SK-N-SH (cell line): ENCODE results near the gene MYNN. TPM values are rescaled to one million over a fixed set of nuclear protein-coding genes. Genes with fewer than 3 reads are reported as not detected.

ENCODE experiments used
- CTCF ChIA-PET: fragments of 300-600, 350-600 bp; formaldehyde crosslinking; extraction: SDS; loops from one replicate; lab custom pipeline; 2021; lab: Yijun Ruan, JAX
- POLR2A ChIA-PET: fragments of 350-600 bp; sonication (Branson Sonifier 250); formaldehyde crosslinking; extraction: SDS; loops from one replicate; lab custom pipeline; 2020; ENCODE audit warnings: antibody characterized with exemption, inconsistent platforms; lab: Yijun Ruan, JAX
- DNase-seq: peaks from one replicate; pipeline ENCODE4 v3.0.0; 2012
- H2AFZ ChIP-seq: fragments of 200-600 bp; sonication (generic); 2 replicates; pipeline ENCODE4 v1.8.1; 2016; ENCODE audit warnings: antibody characterized with exemption, mild to moderate bottlenecking, low read depth
- H3F3A ChIP-seq: fragments of 200-600 bp; sonication (generic); replicated peaks from 2 replicates; pipeline ENCODE3; 2016; ENCODE audit warnings: antibody characterized with exemption, mild to moderate bottlenecking; ENCODE audit not compliant: insufficient read depth
- H3K27ac ChIP-seq, 2 experiments: fragments of 200-500 bp in 1 of 2; fragments of 200-600 bp in 1 of 2; sonication (Bioruptor generic) in 1 of 2; sonication (generic), shearing (Covaris generic) in 1 of 2; 2 replicates each; pipeline versions ENCODE4 v1.5.1 to v1.6.1; 2014 to 2016; ENCODE audit warnings: low read depth in 2 of 2, inconsistent platforms in 1 of 2, low read length in 1 of 2, mild to moderate bottlenecking in 1 of 2, mixed read lengths in 1 of 2
- H3K27me3 ChIP-seq: fragments of 200-600 bp; sonication (generic), shearing (Covaris generic); 2 replicates; pipeline ENCODE4 v1.6.1; 2016; ENCODE audit warnings: mixed run types; ENCODE audit not compliant: insufficient read depth
- H3K36me3 ChIP-seq, 2 experiments: fragments of 200-500 bp in 1 of 2; fragments of 200-600 bp in 1 of 2; sonication (Bioruptor generic) in 1 of 2; sonication (generic) in 1 of 2; replicated peaks in 1 of 2; 2 replicates each; pipeline versions ENCODE3 to v1.5.1; 2014 to 2016; ENCODE audit warnings: low read length in 1 of 2, mild to moderate bottlenecking in 1 of 2; ENCODE audit not compliant: insufficient read depth in 2 of 2, control insufficient read depth in 1 of 2
- H3K4me1 ChIP-seq, 2 experiments: fragments of 200-500 bp in 1 of 2; fragments of 200-600 bp in 1 of 2; sonication (Bioruptor generic) in 1 of 2; sonication (generic), shearing (Covaris generic) in 1 of 2; 2 replicates each; pipeline versions ENCODE4 v1.5.1 to v1.6.1; 2014 to 2016; ENCODE audit warnings: low read depth in 1 of 2, low read length in 1 of 2, mixed run types in 1 of 2; ENCODE audit not compliant: insufficient read depth in 2 of 2, control insufficient read depth in 1 of 2
- H3K4me2 ChIP-seq: fragments of 200-600 bp; sonication (generic), shearing (Covaris generic); 2 replicates; pipeline ENCODE4 v1.6.1; 2017; ENCODE audit warnings: mixed run types
- H3K4me3 ChIP-seq, 2 experiments: fragments of 200-500 bp in 1 of 2; fragments of 200-600 bp in 1 of 2; sonication (Bioruptor generic) in 1 of 2; sonication (generic), shearing (Covaris generic) in 1 of 2; 2 replicates each; pipeline versions ENCODE4 v1.5.1 to v1.8.1; 2014 to 2016; ENCODE audit warnings: low read depth in 2 of 2, inconsistent platforms in 1 of 2, low read length in 1 of 2, mild to moderate bottlenecking in 1 of 2, mixed read lengths in 1 of 2, moderate library complexity in 1 of 2
- H3K79me2 ChIP-seq: fragments of 200-600 bp; sonication (generic); 2 replicates; pipeline ENCODE4 v1.8.1; 2017; ENCODE audit warnings: mild to moderate bottlenecking; ENCODE audit not compliant: insufficient read depth
- H3K9ac ChIP-seq: fragments of 200-600 bp; sonication (generic); 2 replicates; pipeline ENCODE4 v1.6.1; 2017; ENCODE audit warnings: mixed run types
- H3K9me2 ChIP-seq: fragments of 200-600 bp; sonication (generic); 2 replicates; pipeline ENCODE4 v1.6.1; 2017; ENCODE audit warnings: mixed run types
- H3K9me3 ChIP-seq: fragments of 200-600 bp; sonication (generic); 2 replicates; pipeline ENCODE4 v1.6.1; 2017; ENCODE audit warnings: mixed run types, mild to moderate bottlenecking, moderate library complexity
- H4K20me1 ChIP-seq: fragments of 200-600 bp; sonication (generic); 2 replicates; pipeline ENCODE4 v1.6.1; 2017; ENCODE audit warnings: mild to moderate bottlenecking, mixed run types; ENCODE audit not compliant: insufficient read depth
- FOSL2 ChIP-seq: IDR thresholded peaks from 2 replicates; pipeline ENCODE4 v1.4.0; 2012; ENCODE audit warnings: low read depth, mild to moderate bottlenecking, moderate library complexity, borderline replicate concordance
- MEF2A ChIP-seq: IDR thresholded peaks from 2 replicates; pipeline ENCODE4 v1.4.0; 2012; ENCODE audit warnings: low read depth, borderline replicate concordance
- MXI1 ChIP-seq: IDR thresholded peaks from 2 replicates; pipeline ENCODE4 v1.6.1; 2012; ENCODE audit warnings: mild to moderate bottlenecking, low read depth, low read length, improper control_type of control experiment
- NRF1 ChIP-seq: IDR thresholded peaks from 2 replicates; pipeline ENCODE4 v1.6.1; 2012; ENCODE audit warnings: low read depth, mild to moderate bottlenecking, low read length
- RAD21 ChIP-seq: IDR thresholded peaks from 2 replicates; pipeline ENCODE4 v1.6.1; 2012; ENCODE audit warnings: mild to moderate bottlenecking, low read length
- RCOR1 ChIP-seq: fragments of 150-350 bp; IDR thresholded peaks from 2 replicates; pipeline ENCODE4 v1.6.1; 2017; ENCODE audit warnings: antibody characterized with exemption, low read length
- SIN3A ChIP-seq: IDR thresholded peaks from 2 replicates; pipeline ENCODE4 v1.6.1; 2012; ENCODE audit warnings: low read depth, mild to moderate bottlenecking, low read length, moderate library complexity, borderline replicate concordance
- TAF1 ChIP-seq: IDR thresholded peaks from 2 replicates; pipeline ENCODE4 v1.6.1; 2012; ENCODE audit warnings: low read depth, mild to moderate bottlenecking, low read length, moderate library complexity, borderline replicate concordance
- TEAD4 ChIP-seq: IDR thresholded peaks from 2 replicates; pipeline ENCODE4 v1.4.0; 2012; ENCODE audit warnings: mild to moderate bottlenecking, borderline replicate concordance; ENCODE audit not compliant: insufficient read depth
- WGBS: methylation state at CpG from one replicate; pipeline ENCODE4 v1.1.6; 2017; ENCODE audit warnings: low lambda C conversion rate; 5-methylcytosine and 5-hydroxymethylcytosine counted together
- polyA plus RNA-seq, 3 experiments: library from polyadenylated mRNA; depleted of rRNA; stranded (reverse); fragments of >200 nt; gene quantifications; 2 replicates each; pipeline ENCODE4 v1.2.3, GENCODE V29; 2012
- TF ChIP-seq, protein P1 (sequence below): IDR thresholded peaks from 2 replicates; pipeline ENCODE4 v1.4.0; 2012; ENCODE audit warnings: low read depth
- TF ChIP-seq, protein P2 (sequence below): IDR thresholded peaks from 2 replicates; pipeline ENCODE4; 2012

Gene MYNN
- polyA plus RNA-seq, 1 of the 3 experiments (the other 2 are of a cell fraction), result 9.7 TPM

DNA sequence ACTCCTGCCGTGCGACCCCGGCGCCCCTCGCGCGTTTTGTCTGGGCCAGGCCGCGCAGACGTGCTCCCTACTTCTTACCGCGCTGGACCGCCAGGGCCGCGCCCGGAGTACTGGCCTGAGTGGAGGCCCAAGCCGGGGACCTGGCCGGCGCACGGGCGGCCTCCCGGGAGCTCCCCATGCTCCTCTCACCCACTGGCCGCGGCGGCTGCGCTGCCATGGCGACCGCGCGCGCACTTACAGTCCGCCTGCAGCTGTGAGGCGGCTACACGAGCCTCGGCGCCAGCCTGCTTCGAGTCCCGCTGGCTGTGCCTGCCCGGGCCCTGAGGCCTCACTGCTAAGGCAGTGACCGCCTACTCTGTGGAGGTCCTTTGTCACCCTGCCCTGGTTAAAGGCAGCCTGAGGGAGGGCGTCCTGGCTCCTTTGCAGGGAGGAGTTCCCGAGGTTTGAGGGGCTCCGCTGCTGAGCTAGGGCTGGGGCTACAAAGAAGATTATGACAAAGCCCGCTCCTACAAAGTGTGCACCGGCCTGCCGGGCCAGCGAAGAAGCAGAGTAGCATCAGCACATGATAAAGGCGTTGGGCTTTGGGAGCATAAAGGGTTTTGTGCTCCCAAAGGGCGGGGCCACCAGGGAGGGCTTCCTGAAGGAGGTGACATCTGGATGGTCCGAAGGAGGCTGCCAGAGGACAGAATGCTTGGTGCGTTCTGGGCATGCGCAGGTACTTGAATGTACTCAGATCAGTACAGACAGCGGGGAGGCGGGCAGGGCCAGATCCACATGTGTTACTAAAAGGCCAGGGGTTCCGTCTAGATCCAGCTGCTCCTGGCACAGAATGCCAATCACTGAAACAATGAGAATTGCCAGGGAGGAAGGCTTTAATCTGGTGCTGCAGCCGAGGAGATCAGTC, 39.4 kb downstream of the MYNN start, which contains the start of the genes LRRC34 and LRRIQ4:
Gene LRRC34 (minus strand): TSS at position 573 of the 904 bp plus-strand sequence. CDS start 356 bp downstream, at position 217.
Gene LRRIQ4 (plus strand): TSS at position 539 of the 904 bp plus-strand sequence. CDS start 9,052 bp downstream, outside the sequence.
- peak within 1 kb of the TSS; percentile 73 for H3K9ac ChIP-seq
- H3K79me2 ChIP-seq, result no peaks in the 10 kb centered on the region
- H3K27ac ChIP-seq, result peak within 1 kb of the TSS; percentile 54 to 91
- H3K9me3 ChIP-seq, result 0 out of 2 replicates have a peak, but pooled peaks cover 11% of the 10 kb centered on the region
- peaks cover 0 to 11% of the 10 kb centered on the region in 2 experiments; a peak in 2 of 4 replicates for H3K4me1 ChIP-seq
- peak; percentile 87 for DNase-seq
- no peaks in the 10 kb centered on the region for H3K36me3 ChIP-seq
- peak within 1 kb of the TSS; percentile 89 for H3K4me2 ChIP-seq
- H3K9me2 ChIP-seq, result no peaks in the 10 kb centered on the region
- no peaks in the 10 kb centered on the region for H3F3A ChIP-seq
- WGBS, result 31% methylated on average over 17 of the region's 56 CpGs
- no peaks in the 10 kb centered on the region for H4K20me1 ChIP-seq
- ChIA-PET POLR2A (interaction anchor here (0.6 to 2.3 kb wide), 7 partner anchors 12 to 188 kb away, joined by 3 to 13 read pairs (median 4); partner anchors contain the start of genes ACTRT3, SEC62 and TERC), CTCF (interaction anchor here (0.6 kb wide), 2 partner anchors 21 to 601 kb away, joined by 3 read pairs; no protein-coding TSS in a partner anchor)
- H2AFZ ChIP-seq, result peak within 1 kb of the TSS; percentile 99
- TF ChIP-seq RCOR1, result peak; percentile 39; the same call in 1 of the 2 replicates
- TF ChIP-seq, protein P1, sequence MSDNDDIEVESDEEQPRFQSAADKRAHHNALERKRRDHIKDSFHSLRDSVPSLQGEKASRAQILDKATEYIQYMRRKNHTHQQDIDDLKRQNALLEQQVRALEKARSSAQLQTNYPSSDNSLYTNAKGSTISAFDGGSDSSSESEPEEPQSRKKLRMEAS, result peak; percentile 76
- TF ChIP-seq TAF1, result 0 out of 2 replicates have a peak, but pooled peaks have one; percentile 22
- TF ChIP-seq SIN3A, result no peak
- TF ChIP-seq TEAD4, result no peak
- TF ChIP-seq MXI1, result peak; percentile 70
- peak; percentile 71 for TF ChIP-seq NRF1
- TF ChIP-seq, protein P2, sequence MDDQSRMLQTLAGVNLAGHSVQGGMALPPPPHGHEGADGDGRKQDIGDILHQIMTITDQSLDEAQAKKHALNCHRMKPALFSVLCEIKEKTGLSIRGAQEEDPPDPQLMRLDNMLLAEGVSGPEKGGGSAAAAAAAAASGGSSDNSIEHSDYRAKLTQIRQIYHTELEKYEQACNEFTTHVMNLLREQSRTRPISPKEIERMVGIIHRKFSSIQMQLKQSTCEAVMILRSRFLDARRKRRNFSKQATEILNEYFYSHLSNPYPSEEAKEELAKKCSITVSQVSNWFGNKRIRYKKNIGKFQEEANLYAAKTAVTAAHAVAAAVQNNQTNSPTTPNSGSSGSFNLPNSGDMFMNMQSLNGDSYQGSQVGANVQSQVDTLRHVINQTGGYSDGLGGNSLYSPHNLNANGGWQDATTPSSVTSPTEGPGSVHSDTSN, result no peak
- H3K4me3 ChIP-seq, result peak within 1 kb of the TSS; percentile 55 to 71
- H3K27me3 ChIP-seq, result no peaks in the 10 kb centered on the region

DNA sequence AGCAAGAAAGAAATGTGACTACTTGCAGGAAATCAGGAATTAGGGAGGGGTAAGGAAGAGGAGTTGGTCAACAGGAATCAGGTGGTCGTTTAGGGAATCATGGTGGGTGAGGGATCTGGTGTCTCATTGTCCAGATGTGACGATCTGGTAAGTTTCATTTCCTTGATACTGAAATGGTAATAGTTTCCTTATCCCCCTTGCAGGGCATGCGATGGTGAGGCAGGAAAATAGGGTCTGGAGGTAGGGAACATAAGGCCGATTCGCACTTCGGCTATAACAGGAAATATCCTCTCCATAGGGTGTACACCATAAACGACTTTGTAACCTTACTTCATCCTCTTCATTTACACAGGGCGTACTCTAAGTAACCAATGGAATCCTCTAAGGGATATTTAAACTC, 40.1 kb downstream of the MYNN start:
- H3K9me2 ChIP-seq, result no peaks in the 10 kb centered on the region
- H3K9ac ChIP-seq, result no peak overlapping the region
- peak overlapping the region; percentile 89 for H3K4me2 ChIP-seq
- H3F3A ChIP-seq, result no peaks in the 10 kb centered on the region
- H4K20me1 ChIP-seq, result no peaks in the 10 kb centered on the region
- ChIA-PET CTCF (interaction anchor here (0.6 to 1.5 kb wide), 2 partner anchors 14 to 22 kb away, joined by 3 read pairs; no protein-coding TSS in a partner anchor), POLR2A (interaction anchor here (0.6 to 2.3 kb wide), 3 partner anchors 14 to 187 kb away, joined by 3 to 13 read pairs (median 4); no protein-coding TSS in a partner anchor)
- no peaks in the 10 kb centered on the region for H3K36me3 ChIP-seq
- peak overlapping the region in 1 of 2 experiments; percentile 71; a peak in 2 of 4 replicates for H3K4me3 ChIP-seq
- peak overlapping the region in 1 of 2 experiments; percentile 91; a peak in 2 of 4 replicates for H3K27ac ChIP-seq
- 0 out of 2 replicates have a peak, but pooled peaks cover 11% of the 10 kb centered on the region for H3K9me3 ChIP-seq
- 85% methylated on average over 8 of the region's 8 CpGs for WGBS
- peaks cover 0 to 11% of the 10 kb centered on the region in 2 experiments; a peak in 2 of 4 replicates for H3K4me1 ChIP-seq
- DNase-seq, result no peak
- no peaks in the 10 kb centered on the region for H3K27me3 ChIP-seq
- H3K79me2 ChIP-seq, result no peaks in the 10 kb centered on the region
- H2AFZ ChIP-seq, result peak overlapping the region; percentile 99; the same call in 1 of the 2 replicates
- TF ChIP-seq RAD21 (no peak), RCOR1 (no peak), FOSL2 (no peak), MEF2A (no peak), MXI1 (no peak)
- TF ChIP-seq, protein P2, result no peak
